Measurements from ENCODE around the gene FBXW11.
A peak's percentile ranks its signal among the peaks of the same experiment; 100 is the strongest.
"Not testable (repeated sequence)": the region's sequence is repeated elsewhere in the genome, so short reads cannot be mapped to it uniquely, and the experiment has no call there.

FBXW11 gene

GRCh38 chr5:172020110-172020786, 13.8 kb upstream of the FBXW11 start:
- not testable (repeated sequence) for DNase-seq (ENCODE audit: low read depth in 4 of 4, low spot score in 1 of 4)

DNA sequence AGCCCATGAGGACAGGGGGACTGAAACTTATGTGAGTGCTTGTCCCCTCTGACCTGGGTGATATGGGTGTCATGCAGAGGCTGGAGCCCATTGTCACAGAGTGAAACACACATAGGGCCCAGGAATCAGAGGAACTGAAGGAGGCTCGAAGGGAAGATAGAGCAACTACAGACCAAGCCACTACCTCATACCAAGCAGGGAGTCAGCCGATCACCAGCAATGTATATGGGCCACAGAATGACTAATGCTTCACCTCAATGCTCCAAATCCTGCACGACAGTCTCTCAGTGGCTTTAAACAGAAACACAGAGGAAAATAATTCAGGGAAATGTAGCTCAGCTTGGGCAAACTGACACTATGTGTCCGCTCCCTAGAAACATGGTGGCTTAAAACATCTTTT, 8.9 kb upstream of the FBXW11 start:
- no peak for DNase-seq (ENCODE audit: low read depth in 4 of 4, low spot score in 1 of 4)

DNA sequence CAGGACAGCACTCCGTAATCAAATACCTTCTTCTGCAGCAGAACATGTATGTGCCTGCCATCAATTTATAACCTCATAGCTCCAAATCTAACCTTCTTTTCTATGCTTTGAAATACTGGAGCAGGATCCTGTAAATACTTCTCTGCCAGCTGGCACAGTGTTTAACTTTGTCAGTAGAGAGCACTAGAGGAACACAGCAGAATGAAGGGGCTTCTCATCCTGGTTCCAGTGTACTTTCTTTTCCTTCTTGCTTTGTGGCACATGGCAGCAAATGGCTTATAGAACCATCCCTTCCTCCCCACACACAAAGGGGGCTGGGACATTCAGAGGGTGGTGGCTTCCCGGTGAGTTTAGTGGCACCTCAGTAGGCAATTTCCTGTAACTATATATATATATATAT, 3.8 kb upstream of the FBXW11 start:
- DNase-seq (ENCODE audit: low read depth in 4 of 4, low spot score in 1 of 4): no peak

- DNase-seq (ENCODE audit: low read depth in 4 of 4, low spot score in 1 of 4): no peak
These were observed 3.3 kb upstream of the FBXW11 start for GRCh38 chr5:172009536-172010270.

DNA sequence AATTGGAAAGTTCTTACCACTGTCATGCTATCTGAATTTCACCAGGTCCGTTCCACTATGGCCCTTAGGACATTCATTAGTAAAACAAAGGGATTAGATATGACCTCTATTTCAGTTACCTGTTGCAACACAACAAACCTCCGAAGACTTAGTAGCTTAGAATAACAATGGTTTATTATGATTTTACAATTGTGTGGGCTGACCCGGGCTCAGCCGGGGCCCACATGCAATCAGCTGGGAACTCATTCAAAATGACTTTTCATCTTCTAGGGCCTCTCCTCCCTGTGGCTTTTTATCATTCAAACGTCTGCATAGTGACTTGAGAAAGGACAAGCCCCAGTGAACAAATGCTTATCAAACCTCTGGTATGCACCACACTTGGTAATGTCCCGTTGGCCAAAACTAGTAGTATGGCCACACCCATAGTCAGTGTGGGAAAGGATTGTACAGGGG, 2.3 kb upstream of the FBXW11 start:
- no peak for DNase-seq (ENCODE audit: low read depth in 4 of 4, low spot score in 1 of 4)

DNA sequence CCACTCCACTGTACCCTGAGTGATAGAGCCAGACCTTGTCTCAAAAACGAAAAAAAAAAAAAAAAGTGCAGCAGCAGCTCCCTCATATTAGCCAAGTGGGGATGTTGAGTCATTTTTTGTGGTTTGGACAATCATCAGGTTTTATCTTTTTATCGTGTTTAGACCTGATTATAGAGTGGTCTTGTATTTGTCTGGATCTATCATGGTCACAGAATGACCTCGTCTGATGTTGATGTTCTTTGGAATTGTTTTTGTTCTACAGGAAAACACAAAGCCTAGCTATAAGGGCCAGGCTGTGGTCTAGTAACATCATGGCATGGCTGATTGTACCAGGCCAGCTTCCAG, 1.6 kb upstream of the FBXW11 start:
- DNase-seq (ENCODE audit: low read depth in 4 of 4, low spot score in 1 of 4): no peak

GRCh38 chr5:172007175-172008110, 1.0 kb upstream of the FBXW11 start:
- no peak for DNase-seq (ENCODE audit: low read depth in 4 of 4, low spot score in 1 of 4)

- peak in 2 of 4 experiments; percentile 4 for DNase-seq (ENCODE audit: low read depth in 4 of 4, low spot score in 1 of 4)
These were observed 624 bp downstream of the FBXW11 start for GRCh38 chr5:172005708-172006320.

GRCh38 chr5:172004824-172005237, 1.6 kb downstream of the FBXW11 start:
- no peak for DNase-seq (ENCODE audit: low read depth in 4 of 4, low spot score in 1 of 4)

DNA sequence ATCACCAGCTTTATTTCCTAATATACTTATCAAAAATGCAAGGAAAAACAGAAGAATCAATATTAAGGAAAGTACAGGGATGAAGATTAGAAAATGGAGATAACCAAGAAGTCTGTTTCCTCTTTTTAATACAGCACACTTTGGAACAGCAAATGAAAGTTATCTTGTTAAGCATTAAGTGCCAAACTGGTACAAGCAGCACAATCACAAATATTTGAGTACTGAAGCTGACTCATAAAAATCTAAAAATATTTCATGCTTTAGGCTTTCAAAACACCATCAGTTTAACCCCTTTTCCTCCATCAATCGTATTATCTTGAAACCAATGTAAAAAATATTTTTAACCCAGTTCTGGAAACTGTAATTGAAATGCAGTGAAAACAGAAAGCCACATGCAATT, 2.7 kb downstream of the FBXW11 start:
- DNase-seq (ENCODE audit: low read depth in 4 of 4, low spot score in 1 of 4): no peak

- DNase-seq (ENCODE audit: low read depth in 4 of 4, low spot score in 1 of 4): no peak
These were observed 3.5 kb downstream of the FBXW11 start for GRCh38 chr5:172002840-172003512.

DNA sequence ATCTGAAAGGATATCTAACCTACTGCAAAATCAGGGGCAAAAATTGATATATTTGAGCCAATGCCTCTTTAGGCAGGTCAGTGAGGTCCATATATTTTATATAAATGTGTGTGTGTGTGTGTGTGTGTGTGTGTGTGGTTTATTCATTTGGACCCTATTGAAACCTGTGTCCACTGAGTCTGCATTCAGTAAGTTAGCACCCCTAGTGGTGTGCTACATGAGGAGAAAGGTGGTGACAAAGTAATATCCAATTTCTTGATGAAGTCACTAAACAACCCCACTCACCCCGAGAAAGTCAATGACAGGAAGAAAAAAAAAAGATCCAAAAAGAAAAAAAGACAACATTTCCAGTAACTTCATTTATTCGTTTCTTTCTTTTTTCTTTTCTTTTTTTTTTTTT, 4.1 kb downstream of the FBXW11 start:
- no peak for DNase-seq (ENCODE audit: low read depth in 4 of 4, low spot score in 1 of 4)

- DNase-seq (ENCODE audit: low read depth in 4 of 4, low spot score in 1 of 4): no peak
These were observed 6.6 kb downstream of the FBXW11 start for GRCh38 chr5:171999877-172000276.

GRCh38 chr5:171999100-171999499, 7.3 kb downstream of the FBXW11 start:
- no peak for DNase-seq (ENCODE audit: low read depth in 4 of 4, low spot score in 1 of 4)

GRCh38 chr5:171997011-171997410, 9.4 kb downstream of the FBXW11 start:
- DNase-seq (ENCODE audit: low read depth in 4 of 4, low spot score in 1 of 4): no peak

DNA sequence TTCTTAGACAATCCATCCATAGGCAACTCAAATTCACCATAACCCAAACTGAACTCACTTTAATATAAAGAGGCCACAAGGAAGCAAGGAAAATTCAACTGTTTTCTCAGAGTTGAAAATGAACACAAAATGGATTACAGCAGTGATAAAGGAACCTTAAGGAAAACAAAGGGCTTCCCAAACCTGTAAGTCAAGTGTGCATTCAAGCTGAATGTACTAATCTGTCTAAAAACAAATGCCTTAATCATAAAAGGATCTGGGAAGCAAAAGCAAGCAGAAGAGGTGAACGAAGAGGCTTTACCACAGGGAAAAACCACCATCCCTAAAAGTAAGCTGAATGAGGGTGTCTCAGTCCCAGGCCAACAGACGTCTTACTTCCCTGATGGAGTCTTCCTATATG, 13.6 kb downstream of the FBXW11 start:
- no peak for DNase-seq (ENCODE audit: low read depth in 4 of 4, low spot score in 1 of 4)

- no peak for DNase-seq (ENCODE audit: low read depth in 4 of 4, low spot score in 1 of 4)
These were observed 14.1 kb downstream of the FBXW11 start for GRCh38 chr5:171992305-171992704.

DNA sequence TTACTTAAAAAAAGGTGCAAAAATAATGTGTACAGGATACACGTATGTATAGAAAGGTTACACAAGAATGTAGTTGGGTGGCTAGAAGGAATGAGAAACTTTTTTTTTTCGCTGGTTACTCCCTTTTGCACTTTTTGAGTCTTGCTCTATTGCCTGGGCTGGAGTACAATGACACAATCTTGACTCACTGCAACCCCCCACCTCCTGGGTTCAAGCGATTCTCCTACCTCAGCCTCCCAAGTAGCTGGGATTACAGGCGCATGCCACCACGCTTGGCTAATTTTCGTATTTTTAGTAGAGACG, 15.8 kb downstream of the FBXW11 start:
- DNase-seq (ENCODE audit: low read depth in 4 of 4, low spot score in 1 of 4): no peak

DNA sequence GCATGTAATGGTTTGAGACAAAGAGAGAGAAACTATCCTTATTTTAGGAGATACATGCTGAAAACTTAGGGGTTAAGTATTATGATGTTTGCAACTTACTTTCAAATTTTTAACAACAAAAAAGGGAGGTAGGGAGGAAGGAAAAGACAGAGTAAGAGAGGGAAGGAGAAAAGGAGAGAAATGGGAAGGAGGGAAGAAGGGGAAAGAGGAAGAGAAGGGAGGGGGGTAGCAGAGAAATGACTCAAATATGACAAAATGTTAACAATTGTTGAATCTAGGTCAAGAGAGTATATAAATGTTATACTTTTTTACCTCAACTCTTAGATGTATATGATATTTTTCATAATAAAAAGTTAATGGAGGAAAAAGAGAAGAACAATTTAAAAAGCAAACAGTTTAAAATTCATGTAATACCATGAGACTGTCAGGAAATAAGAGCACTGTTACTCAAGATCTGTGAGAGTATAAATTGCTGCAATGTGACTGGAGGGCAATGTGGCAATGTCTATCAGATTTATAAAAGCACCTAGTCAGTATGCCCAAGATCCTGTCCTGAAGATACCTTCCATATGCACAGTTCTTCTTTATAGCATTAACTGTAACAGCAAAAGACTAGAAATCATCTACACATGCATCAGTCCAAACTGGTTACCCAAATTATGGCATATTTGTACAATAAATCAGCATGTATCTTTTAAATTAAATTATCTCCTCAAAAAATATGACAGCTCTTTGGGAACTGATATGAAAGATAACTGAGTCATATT, 16.3 kb downstream of the FBXW11 start:
- DNase-seq (ENCODE audit: low read depth in 4 of 4, low spot score in 1 of 4): no peak

DNA sequence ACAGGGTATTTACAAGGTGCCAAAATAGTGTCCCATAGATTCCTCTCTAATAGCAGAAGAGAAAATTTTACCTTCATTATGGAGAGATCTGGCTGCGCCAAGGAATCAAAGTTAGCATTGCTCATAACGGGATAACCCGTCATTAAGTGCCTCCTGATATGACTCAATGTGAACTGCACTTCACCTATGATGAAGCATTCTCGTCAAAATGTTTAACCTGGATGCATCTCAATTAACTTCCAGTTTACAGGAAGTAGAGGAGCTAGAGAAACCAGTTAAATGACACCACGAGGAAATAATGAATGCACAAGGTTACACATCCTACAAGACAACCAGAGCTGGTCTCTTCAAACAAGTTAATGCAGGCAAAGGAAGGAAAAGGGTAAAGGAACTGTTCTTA, 17.2 kb downstream of the FBXW11 start:
- no peak for DNase-seq (ENCODE audit: low read depth in 4 of 4, low spot score in 1 of 4)

Data from stimulated activated CD4-positive, alpha-beta T cell treated with anti-CD3 and anti-CD28 coated beads, Interleukin-1b, Interleukin-23, amount 100 ng/mL, for 24 hours (primary cell).